GM12878 (cell line): ENCODE data around the gene REEP1.

Experiments used
- CTCF ChIP-seq, 3 experiments: IDR thresholded peaks in 2 of 3; conservative IDR thresholded peaks in 1 of 3; 2 replicates each; pipeline ENCODE4 v1.5.1; 2011; ENCODE audit warnings: low read depth in 3 of 3, low read length in 3 of 3, mild to moderate bottlenecking in 3 of 3, control low read depth in 2 of 3, moderate library complexity in 2 of 3, inconsistent platforms in 1 of 3, mixed read lengths in 1 of 3; ENCODE audit not compliant: control insufficient read depth in 2 of 3, insufficient read depth in 1 of 3; ENCODE audit errors: extremely low read depth in 1 of 3
- POLR2A ChIP-seq: IDR thresholded peaks from 2 replicates; pipeline ENCODE4 v1.6.1; 2011; ENCODE audit warnings: low read depth, mild to moderate bottlenecking, low read length
- TAF1 ChIP-seq: IDR thresholded peaks from 2 replicates; pipeline ENCODE4 v1.6.1; 2011; ENCODE audit warnings: mild to moderate bottlenecking, low read depth, low read length, borderline replicate concordance
- USF1 ChIP-seq: IDR thresholded peaks from 2 replicates; pipeline ENCODE4 v1.6.1; 2011; ENCODE audit warnings: borderline replicate concordance, low read depth, mild to moderate bottlenecking, moderate library complexity, mixed read lengths, low read length; ENCODE audit not compliant: insufficient read depth; ENCODE audit errors: extremely low read length

- no peak for TF ChIP-seq POLR2A
- TF ChIP-seq CTCF (IDR thresholded peaks at IDR 0.05 in 2 of 3, conservative IDR thresholded peaks at IDR 0.05 in 1 of 3; ENCODE audit: control insufficient read depth in 2 of 3, extremely low read depth in 1 of 3, insufficient read depth in 1 of 3, low read depth in 3 of 3, low read length in 3 of 3): no peak
- no peak for TF ChIP-seq USF1
- no peak for TF ChIP-seq TAF1
These were observed 160.8 kb downstream of the REEP1 start for GRCh38 chr2:86176597-86176996.
